Chondrocyte (in vitro differentiated cells): ENCODE measurements around the gene APOL3. TPM values are rescaled to one million over a fixed set of nuclear protein-coding genes. Genes with fewer than 3 reads are reported as not detected.
"Not testable (repeated sequence)": the region's sequence is repeated elsewhere in the genome, so short reads cannot be mapped to it uniquely, and the experiment has no call there.

Source experiments
- DNase-seq: peaks from one replicate; pipeline ENCODE4 v3.0.0; 2021; ENCODE audit warnings: mixed read lengths, low spot score
- H3K27ac Mint-ChIP-seq: one replicate; pipeline ENCODE4 v1.8.0; 2021; ENCODE audit warnings: mild to moderate bottlenecking, moderate library complexity, mixed read lengths; ENCODE audit not compliant: unreplicated experiment
- H3K27me3 Mint-ChIP-seq: 2 replicates; pipeline ENCODE4 v1.8.0; 2021; ENCODE audit warnings: low read depth, mixed read lengths
- H3K36me3 Mint-ChIP-seq: 2 replicates; pipeline ENCODE4 v1.8.0; 2021; ENCODE audit warnings: low read depth, mixed read lengths
- H3K4me1 Mint-ChIP-seq: 2 replicates; pipeline ENCODE4 v1.8.0; 2021; ENCODE audit warnings: low read depth, mild to moderate bottlenecking, mixed read lengths
- H3K4me3 Mint-ChIP-seq: one replicate; pipeline ENCODE4 v1.8.0; 2021; ENCODE audit warnings: mild to moderate bottlenecking, moderate library complexity, mixed read lengths; ENCODE audit not compliant: unreplicated experiment
- H3K9me3 Mint-ChIP-seq: 2 replicates; pipeline ENCODE4 v1.8.0; 2021; ENCODE audit warnings: low read depth, mixed read lengths
- total RNA-seq: library from RNA; stranded (reverse); gene quantifications from 3 replicates; pipeline ENCODE4 v1.2.1, GENCODE V29; 2021
- TF ChIP-seq, protein P1 (sequence below): fragments of 200-600 bp; sonication (generic); IDR thresholded peaks from 2 replicates; pipeline ENCODE4 v1.5.0; 2021; ENCODE audit warnings: antibody characterized with exemption, mild to moderate bottlenecking, moderate library complexity

Gene APOL3
- total RNA-seq, 1 donor from 2014 or later, result 2.3 TPM

DNA sequence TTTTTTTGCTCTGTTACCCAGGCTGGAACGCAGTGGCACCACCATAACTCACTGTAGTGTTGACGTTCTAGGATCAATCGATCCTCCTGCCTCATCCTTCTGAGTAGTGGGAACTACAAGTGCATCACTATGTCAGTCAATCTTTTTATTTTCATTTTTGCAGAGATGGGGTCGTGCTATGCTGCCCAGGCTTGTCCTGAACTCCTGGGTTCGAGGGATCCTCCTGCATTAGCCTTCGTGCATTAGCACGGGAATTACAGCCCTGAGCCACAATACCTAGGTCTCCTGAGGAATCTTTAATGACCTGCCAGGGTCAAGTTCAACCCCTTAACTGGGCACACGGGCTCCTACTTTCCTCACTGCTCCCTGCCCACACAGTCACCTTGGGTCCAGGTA, 4.4 kb downstream of the APOL3 start:
- Mint-ChIP-seq H3K9me3 (no peaks in the 10 kb centered on the region), H3K4me3 (peak overlapping the region; percentile 67), H3K27ac (peak overlapping the region; percentile 98), H3K27me3 (no peaks in the 10 kb centered on the region), H3K4me1 (peaks cover 46% of the 10 kb centered on the region), H3K36me3 (no peaks in the 10 kb centered on the region)
- no peak for DNase-seq
- TF ChIP-seq, protein P1, sequence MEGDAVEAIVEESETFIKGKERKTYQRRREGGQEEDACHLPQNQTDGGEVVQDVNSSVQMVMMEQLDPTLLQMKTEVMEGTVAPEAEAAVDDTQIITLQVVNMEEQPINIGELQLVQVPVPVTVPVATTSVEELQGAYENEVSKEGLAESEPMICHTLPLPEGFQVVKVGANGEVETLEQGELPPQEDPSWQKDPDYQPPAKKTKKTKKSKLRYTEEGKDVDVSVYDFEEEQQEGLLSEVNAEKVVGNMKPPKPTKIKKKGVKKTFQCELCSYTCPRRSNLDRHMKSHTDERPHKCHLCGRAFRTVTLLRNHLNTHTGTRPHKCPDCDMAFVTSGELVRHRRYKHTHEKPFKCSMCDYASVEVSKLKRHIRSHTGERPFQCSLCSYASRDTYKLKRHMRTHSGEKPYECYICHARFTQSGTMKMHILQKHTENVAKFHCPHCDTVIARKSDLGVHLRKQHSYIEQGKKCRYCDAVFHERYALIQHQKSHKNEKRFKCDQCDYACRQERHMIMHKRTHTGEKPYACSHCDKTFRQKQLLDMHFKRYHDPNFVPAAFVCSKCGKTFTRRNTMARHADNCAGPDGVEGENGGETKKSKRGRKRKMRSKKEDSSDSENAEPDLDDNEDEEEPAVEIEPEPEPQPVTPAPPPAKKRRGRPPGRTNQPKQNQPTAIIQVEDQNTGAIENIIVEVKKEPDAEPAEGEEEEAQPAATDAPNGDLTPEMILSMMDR, result no peak

GRCh38 chr22:36155702-36156101, 4.9 kb downstream of the APOL3 start:
- H3K27ac Mint-ChIP-seq, result peak overlapping the region; percentile 17
- no peaks in the 10 kb centered on the region for H3K36me3 Mint-ChIP-seq
- no peak overlapping the region for H3K4me3 Mint-ChIP-seq
- TF ChIP-seq, protein P1, result no peak
- H3K9me3 Mint-ChIP-seq, result no peaks in the 10 kb centered on the region
- H3K27me3 Mint-ChIP-seq, result no peaks in the 10 kb centered on the region
- DNase-seq, result no peak
- H3K4me1 Mint-ChIP-seq, result peaks cover 46% of the 10 kb centered on the region

DNA sequence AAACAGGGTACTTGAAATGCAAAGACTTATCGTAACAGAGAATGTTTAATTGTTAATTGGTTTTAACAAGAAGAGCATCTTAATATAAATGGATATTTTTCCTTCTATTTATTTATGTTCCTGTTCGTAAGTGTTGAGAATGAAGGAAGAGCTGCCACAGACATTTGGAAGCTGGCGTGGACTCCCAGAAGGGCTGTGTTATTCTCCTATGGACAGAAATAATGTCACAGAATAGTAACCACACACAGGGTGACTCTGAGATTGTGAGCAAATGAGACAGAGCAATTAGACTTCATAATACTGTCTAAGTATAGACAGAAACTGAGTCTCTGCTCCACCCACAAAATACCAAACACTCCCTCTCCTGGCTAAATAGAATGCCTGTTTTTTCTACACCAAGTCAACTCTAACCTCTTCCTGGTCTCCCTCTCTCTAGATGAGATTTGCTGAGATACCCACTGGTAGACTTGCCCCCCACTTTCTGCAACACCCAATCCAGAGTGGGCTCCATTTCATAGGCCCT, 6.1 kb downstream of the APOL3 start:
- Mint-ChIP-seq H3K27ac (peak overlapping the region; percentile 30), H3K27me3 (no peaks in the 10 kb centered on the region), H3K4me1 (peaks cover 35% of the 10 kb centered on the region), H3K9me3 (no peaks in the 10 kb centered on the region), H3K4me3 (no peak overlapping the region), H3K36me3 (no peaks in the 10 kb centered on the region)
- TF ChIP-seq, protein P1, result no peak
- no peak for DNase-seq

DNA sequence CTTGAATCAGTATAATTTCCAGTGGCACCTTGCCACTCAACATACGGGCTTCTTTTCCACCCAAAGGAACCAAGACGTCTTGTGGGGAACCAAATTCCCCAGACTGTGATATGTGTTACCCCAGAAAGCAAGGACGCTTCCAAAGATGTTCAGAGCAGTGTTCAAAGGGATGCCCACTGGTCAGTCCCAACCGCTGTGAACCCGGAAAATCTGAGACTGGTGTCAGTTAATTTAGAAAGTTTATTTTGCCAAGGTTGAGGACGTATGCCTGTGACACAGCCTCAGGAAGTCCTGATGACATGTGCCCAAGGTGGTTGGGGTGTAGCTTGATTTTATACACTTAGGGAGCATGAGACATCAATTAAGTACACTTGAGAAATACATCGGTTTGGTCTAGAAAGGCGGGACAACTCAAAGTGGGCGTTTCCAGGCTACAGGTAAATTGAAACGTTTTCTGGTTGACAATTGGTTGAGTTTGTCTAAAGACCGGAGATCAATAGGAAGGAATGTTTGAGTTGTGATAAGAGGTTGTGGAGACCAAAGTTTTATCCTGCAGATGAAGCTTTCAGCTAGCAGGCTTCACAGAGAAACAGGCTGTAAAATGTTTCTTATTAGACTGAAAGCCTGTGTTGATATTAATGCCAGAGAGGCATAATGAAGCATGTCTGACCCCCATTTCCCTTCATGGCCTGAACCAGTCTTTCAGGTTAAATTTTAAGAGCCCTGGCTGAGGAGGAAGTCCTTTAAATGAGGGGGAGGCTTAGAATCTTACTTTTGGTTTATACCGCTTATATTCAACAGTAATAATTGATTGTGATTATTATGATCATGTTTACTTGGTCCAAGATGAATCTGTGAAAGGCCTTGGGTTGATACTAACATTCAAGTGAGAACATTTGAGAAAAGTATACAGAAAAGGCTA, 6.8 kb downstream of the APOL3 start:
- Mint-ChIP-seq H3K36me3 (no peaks in the 10 kb centered on the region), H3K4me3 (no peak overlapping the region), H3K27ac (no peak overlapping the region)

DNA sequence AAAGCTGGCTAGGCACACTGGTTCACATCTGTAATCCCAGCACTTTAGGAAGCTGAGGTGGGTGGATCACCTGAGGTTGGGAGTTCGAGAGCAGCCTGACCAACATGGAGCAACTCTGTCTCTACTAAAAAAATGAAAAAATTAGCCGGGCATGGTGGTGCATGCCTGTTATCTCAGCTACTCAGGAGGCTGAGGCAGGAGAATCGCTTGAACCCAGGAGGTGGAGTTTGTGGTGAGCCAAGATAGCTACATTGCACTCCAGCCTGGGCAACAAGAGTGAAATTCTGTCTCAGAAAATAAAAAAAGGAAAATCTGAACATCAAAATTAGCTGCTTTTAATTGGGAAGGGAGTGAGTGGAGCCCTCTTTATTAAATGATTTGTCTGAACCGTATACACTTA, 7.7 kb downstream of the APOL3 start:
- H3K27ac Mint-ChIP-seq, H3K36me3 Mint-ChIP-seq, DNase-seq: not testable (repeated sequence)

More for the DNA sequence above, 6.8 kb downstream of the APOL3 start:
- TF ChIP-seq, protein P1, result no peak
- Mint-ChIP-seq H3K27me3 (no peaks in the 10 kb centered on the region), H3K9me3 (no peaks in the 10 kb centered on the region), H3K4me1 (peaks cover 34% of the 10 kb centered on the region)
- no peak for DNase-seq

More for the DNA sequence above, 7.7 kb downstream of the APOL3 start:
- peaks cover 32% of the 10 kb centered on the region for H3K4me1 Mint-ChIP-seq
- not testable (repeated sequence) for H3K27me3 Mint-ChIP-seq, H3K4me3 Mint-ChIP-seq, H3K9me3 Mint-ChIP-seq
